ENCODE results near the gene PASD1.

Gene PASD1

DNA sequence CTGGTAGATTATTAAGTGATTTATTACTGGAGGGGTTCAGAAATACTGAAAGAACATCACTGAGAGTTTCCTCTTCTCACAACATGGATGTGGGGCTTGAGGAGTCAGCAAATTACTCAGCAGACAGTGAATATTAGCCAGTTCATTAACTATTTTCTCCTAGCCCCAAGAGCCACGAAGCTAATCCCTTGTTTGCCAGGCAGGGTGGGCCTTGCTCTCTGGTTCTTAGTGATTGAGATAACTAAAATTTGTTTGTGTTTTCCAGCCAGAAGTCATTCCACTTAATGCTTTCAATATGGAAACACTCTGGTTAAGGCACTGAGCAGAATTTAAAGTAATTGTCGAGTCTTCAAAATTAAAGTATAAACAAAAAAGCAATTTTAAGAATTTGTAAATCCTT, 40.1 kb upstream of the PASD1 start:
- TF ChIP-seq SIN3A (IDR thresholded peaks at IDR 0.05; ENCODE audit: borderline replicate concordance, insufficient read depth, low read length) (no peak), POLR2AphosphoS5 (IDR thresholded peaks at IDR 0.05; ENCODE audit: low read depth, low read length) (no peak), FOXP2 (optimal IDR thresholded peaks at IDR 0.05; ENCODE audit: borderline replicate concordance, extremely low read depth, extremely low read length, insufficient read depth) (no peak), TAF1 (IDR thresholded peaks at IDR 0.05; ENCODE audit: borderline replicate concordance, insufficient read depth, low read length) (no peak)
- TF ChIP-seq, protein P1, sequence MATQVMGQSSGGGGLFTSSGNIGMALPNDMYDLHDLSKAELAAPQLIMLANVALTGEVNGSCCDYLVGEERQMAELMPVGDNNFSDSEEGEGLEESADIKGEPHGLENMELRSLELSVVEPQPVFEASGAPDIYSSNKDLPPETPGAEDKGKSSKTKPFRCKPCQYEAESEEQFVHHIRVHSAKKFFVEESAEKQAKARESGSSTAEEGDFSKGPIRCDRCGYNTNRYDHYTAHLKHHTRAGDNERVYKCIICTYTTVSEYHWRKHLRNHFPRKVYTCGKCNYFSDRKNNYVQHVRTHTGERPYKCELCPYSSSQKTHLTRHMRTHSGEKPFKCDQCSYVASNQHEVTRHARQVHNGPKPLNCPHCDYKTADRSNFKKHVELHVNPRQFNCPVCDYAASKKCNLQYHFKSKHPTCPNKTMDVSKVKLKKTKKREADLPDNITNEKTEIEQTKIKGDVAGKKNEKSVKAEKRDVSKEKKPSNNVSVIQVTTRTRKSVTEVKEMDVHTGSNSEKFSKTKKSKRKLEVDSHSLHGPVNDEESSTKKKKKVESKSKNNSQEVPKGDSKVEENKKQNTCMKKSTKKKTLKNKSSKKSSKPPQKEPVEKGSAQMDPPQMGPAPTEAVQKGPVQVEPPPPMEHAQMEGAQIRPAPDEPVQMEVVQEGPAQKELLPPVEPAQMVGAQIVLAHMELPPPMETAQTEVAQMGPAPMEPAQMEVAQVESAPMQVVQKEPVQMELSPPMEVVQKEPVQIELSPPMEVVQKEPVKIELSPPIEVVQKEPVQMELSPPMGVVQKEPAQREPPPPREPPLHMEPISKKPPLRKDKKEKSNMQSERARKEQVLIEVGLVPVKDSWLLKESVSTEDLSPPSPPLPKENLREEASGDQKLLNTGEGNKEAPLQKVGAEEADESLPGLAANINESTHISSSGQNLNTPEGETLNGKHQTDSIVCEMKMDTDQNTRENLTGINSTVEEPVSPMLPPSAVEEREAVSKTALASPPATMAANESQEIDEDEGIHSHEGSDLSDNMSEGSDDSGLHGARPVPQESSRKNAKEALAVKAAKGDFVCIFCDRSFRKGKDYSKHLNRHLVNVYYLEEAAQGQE (IDR thresholded peaks at IDR 0.05; ENCODE audit: insufficient read depth in 1 of 2, low read depth in 2 of 2, low read length in 2 of 2): no peak

DNA sequence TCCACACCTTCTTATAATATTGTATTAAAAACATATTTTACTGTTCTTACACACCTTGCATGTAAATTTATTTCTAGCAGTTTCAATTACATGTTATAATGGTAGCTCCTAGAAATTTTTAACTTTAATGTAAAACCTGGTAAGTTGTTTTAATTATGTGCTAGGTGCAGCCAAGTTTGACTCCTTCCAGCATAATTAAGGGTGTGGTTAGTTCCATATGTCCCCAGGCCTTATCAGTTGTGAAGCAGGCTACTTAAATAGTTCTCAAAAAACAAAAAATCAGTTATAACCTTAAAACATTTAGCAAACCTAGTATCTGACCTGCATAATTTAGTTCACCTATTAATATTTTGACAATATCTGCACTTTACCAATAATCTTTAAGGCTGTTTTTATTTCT, 26.9 kb upstream of the PASD1 start:
- TF ChIP-seq SIN3A (IDR thresholded peaks at IDR 0.05; ENCODE audit: borderline replicate concordance, insufficient read depth, low read length): no peak
- no peak for TF ChIP-seq FOXP2 (optimal IDR thresholded peaks at IDR 0.05; ENCODE audit: borderline replicate concordance, extremely low read depth, extremely low read length, insufficient read depth)
- TF ChIP-seq TAF1 (IDR thresholded peaks at IDR 0.05; ENCODE audit: borderline replicate concordance, insufficient read depth, low read length): no peak
- no peak for TF ChIP-seq POLR2AphosphoS5 (IDR thresholded peaks at IDR 0.05; ENCODE audit: low read depth, low read length)
- TF ChIP-seq, protein P1 (IDR thresholded peaks at IDR 0.05; ENCODE audit: insufficient read depth in 1 of 2, low read depth in 2 of 2, low read length in 2 of 2): no peak

DNA sequence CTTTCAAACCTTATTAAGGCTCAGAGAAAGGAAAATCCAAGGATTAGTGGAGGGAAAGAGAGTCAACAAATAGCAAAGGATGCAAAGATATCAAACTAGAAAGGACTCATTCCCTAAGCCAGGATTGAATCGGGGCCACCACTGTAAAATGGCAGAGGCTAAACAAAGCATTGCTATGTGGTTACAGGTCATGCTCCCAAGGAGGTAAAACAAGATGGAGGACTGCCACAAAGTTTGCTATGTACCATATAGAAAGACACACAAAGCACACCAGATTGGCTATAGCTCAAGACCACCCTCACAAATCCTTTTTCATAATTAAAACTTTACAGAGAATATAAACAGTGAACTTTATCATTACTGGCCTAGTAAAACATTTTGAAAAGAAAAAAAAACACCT, 25.9 kb upstream of the PASD1 start:
- TF ChIP-seq POLR2AphosphoS5 (IDR thresholded peaks at IDR 0.05; ENCODE audit: low read depth, low read length) (no peak), SIN3A (IDR thresholded peaks at IDR 0.05; ENCODE audit: borderline replicate concordance, insufficient read depth, low read length) (no peak), FOXP2 (optimal IDR thresholded peaks at IDR 0.05; ENCODE audit: borderline replicate concordance, extremely low read depth, extremely low read length, insufficient read depth) (no peak), TAF1 (IDR thresholded peaks at IDR 0.05; ENCODE audit: borderline replicate concordance, insufficient read depth, low read length) (no peak)
- TF ChIP-seq, protein P1 (IDR thresholded peaks at IDR 0.05; ENCODE audit: insufficient read depth in 1 of 2, low read depth in 2 of 2, low read length in 2 of 2): no peak

DNA sequence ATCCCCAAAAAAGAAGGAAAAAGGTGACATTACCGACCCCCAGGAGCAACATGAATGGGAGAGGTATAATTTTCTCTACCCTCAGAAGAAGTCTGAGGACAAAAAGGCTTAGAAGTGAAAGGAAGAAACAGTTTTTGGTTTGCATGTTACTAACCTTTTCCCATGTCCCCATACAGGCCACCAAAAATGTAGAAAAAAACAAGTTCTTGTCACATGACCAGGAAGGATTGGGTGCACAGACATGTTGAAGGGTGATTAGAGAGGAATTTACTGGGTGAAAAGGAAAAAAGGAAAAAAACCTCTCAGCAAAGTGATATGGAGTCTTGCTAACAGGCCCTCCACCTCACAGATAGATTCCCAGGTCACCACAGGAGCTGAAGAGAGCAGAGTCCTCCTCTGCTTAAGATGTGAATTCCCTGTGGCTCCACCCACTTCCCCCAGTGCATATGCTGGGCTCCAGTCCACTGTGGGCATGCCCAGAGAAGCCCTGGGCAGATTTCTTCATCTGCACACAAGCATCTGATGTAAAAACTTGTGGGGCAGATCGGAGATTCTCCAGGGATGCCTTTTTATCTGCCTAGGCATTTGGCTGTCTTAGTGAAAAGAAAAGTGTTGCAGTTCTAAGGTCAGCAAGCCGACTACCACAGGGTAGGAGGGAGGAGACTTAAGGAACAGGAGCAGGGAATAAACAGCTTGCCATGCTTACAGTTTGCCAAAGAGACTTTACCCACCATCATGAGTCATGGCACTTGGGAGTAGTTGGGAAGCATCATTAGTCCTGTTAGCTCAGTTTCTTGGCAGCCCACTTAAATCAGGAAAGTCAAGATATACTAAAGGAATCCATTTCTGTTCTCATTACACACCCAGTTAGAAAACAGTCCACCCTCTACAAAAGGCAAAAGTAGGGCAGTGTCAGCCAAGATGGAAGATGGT, 25.0 kb upstream of the PASD1 start:
- TF ChIP-seq TAF1 (IDR thresholded peaks at IDR 0.05; ENCODE audit: borderline replicate concordance, insufficient read depth, low read length) (no peak), POLR2AphosphoS5 (IDR thresholded peaks at IDR 0.05; ENCODE audit: low read depth, low read length) (no peak), SIN3A (IDR thresholded peaks at IDR 0.05; ENCODE audit: borderline replicate concordance, insufficient read depth, low read length) (no peak), FOXP2 (optimal IDR thresholded peaks at IDR 0.05; ENCODE audit: borderline replicate concordance, extremely low read depth, extremely low read length, insufficient read depth) (no peak)
- TF ChIP-seq, protein P1 (IDR thresholded peaks at IDR 0.05; ENCODE audit: insufficient read depth in 1 of 2, low read depth in 2 of 2, low read length in 2 of 2): no peak
